ENCODE data around the gene RAB11FIP2. TPM values are rescaled to one million over a fixed set of nuclear protein-coding genes. Genes with fewer than 3 reads are reported as not detected.

The RAB11FIP2 gene
- polyA plus RNA-seq, 1 of the 3 experiments (the other 2 are of a cell fraction): 3.0 TPM

DNA sequence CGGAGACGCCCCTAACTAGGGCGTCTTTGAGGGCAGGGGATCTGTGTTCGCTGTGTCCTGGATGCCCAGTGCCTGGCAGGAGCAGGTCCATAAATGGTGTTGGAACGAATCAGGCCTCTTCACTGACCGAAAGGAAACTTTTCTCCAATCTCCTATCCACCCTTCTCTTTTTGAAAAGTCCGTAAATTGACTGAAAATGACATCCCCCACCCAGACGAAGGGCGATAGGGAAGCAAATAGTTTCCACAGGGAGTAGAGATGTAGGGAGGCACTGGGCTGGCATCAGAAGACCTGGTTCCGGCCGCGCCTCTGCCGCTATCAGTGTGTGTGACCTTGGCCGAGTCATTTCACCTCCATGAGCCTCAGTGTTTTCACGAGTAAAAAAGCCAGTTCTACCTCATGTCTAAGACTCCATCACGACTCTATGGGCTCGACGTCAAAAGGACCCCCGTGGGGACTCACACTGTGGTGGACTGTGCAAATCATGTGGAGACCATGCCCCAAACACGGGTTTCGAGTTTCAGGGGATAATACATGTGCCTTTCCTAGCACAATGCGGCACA is 497 bp upstream of the RAB11FIP2 start:
- Histone ChIP-seq H3K27ac (ENCODE audit: low read depth in 2 of 2, low read length in 1 of 2) (peak overlapping the region; percentile 74 to 91), H3K36me3 (replicated peaks in 1 of 2; ENCODE audit: control insufficient read depth in 1 of 2, insufficient read depth in 2 of 2, low read length in 1 of 2) (no peaks in the 10 kb centered on the region), H3K9me2 (no peaks in the 10 kb centered on the region), H3K4me2 (peak overlapping the region; percentile 85), H3K9ac (peak overlapping the region; percentile 84), H4K20me1 (ENCODE audit: insufficient read depth) (no peaks in the 10 kb centered on the region), H3K4me3 (ENCODE audit: low read depth in 2 of 2, low read length in 1 of 2) (peak overlapping the region; percentile 86 to 92), H2AFZ (ENCODE audit: low read depth) (peak overlapping the region; percentile 94), H3K79me2 (ENCODE audit: insufficient read depth) (peaks cover 39% of the 10 kb centered on the region), H3K4me1 (ENCODE audit: control insufficient read depth in 1 of 2, insufficient read depth in 2 of 2, low read depth in 1 of 2, low read length in 1 of 2) (peaks cover 7 to 22% of the 10 kb centered on the region in 2 experiments; a peak in 2 of 4 replicates), H3K27me3 (ENCODE audit: insufficient read depth) (no peaks in the 10 kb centered on the region), H3K9me3 (no peaks in the 10 kb centered on the region), H3F3A (replicated peaks; ENCODE audit: insufficient read depth) (peaks cover 9% of the 10 kb centered on the region)
- 11% methylated on average over 16 of the region's 22 CpGs for WGBS (ENCODE audit: low lambda C conversion rate)
- no peak for DNase-seq
- TF ChIP-seq GATA2 (CRISPR knock-in tag; IDR thresholded peaks at IDR 0.05) (no peak), RCOR1 (IDR thresholded peaks at IDR 0.05; ENCODE audit: low read length) (no peak), ELF1 (IDR thresholded peaks at IDR 0.05) (no peak), TAF1 (IDR thresholded peaks at IDR 0.05; ENCODE audit: borderline replicate concordance, low read depth, low read length) (no peak), TEAD4 (IDR thresholded peaks at IDR 0.05; ENCODE audit: borderline replicate concordance, insufficient read depth) (no peak), NRF1 (IDR thresholded peaks at IDR 0.05; ENCODE audit: low read depth, low read length) (no peak), SMC3 (IDR thresholded peaks at IDR 0.05; ENCODE audit: low read depth, low read length) (no peak), TCF12 (IDR thresholded peaks at IDR 0.05) (no peak), GABPA (IDR thresholded peaks at IDR 0.05; ENCODE audit: low read depth) (no peak)
- TF ChIP-seq, protein P1, sequence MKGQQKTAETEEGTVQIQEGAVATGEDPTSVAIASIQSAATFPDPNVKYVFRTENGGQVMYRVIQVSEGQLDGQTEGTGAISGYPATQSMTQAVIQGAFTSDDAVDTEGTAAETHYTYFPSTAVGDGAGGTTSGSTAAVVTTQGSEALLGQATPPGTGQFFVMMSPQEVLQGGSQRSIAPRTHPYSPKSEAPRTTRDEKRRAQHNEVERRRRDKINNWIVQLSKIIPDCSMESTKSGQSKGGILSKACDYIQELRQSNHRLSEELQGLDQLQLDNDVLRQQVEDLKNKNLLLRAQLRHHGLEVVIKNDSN (IDR thresholded peaks at IDR 0.05; ENCODE audit: borderline replicate concordance, low read depth): no peak
- TF ChIP-seq, protein P2, sequence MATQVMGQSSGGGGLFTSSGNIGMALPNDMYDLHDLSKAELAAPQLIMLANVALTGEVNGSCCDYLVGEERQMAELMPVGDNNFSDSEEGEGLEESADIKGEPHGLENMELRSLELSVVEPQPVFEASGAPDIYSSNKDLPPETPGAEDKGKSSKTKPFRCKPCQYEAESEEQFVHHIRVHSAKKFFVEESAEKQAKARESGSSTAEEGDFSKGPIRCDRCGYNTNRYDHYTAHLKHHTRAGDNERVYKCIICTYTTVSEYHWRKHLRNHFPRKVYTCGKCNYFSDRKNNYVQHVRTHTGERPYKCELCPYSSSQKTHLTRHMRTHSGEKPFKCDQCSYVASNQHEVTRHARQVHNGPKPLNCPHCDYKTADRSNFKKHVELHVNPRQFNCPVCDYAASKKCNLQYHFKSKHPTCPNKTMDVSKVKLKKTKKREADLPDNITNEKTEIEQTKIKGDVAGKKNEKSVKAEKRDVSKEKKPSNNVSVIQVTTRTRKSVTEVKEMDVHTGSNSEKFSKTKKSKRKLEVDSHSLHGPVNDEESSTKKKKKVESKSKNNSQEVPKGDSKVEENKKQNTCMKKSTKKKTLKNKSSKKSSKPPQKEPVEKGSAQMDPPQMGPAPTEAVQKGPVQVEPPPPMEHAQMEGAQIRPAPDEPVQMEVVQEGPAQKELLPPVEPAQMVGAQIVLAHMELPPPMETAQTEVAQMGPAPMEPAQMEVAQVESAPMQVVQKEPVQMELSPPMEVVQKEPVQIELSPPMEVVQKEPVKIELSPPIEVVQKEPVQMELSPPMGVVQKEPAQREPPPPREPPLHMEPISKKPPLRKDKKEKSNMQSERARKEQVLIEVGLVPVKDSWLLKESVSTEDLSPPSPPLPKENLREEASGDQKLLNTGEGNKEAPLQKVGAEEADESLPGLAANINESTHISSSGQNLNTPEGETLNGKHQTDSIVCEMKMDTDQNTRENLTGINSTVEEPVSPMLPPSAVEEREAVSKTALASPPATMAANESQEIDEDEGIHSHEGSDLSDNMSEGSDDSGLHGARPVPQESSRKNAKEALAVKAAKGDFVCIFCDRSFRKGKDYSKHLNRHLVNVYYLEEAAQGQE (IDR thresholded peaks at IDR 0.05; ENCODE audit: low read depth, low read length): no peak
- ChIA-PET CTCF (no interaction called here), POLR2A (no interaction called here)

DNA sequence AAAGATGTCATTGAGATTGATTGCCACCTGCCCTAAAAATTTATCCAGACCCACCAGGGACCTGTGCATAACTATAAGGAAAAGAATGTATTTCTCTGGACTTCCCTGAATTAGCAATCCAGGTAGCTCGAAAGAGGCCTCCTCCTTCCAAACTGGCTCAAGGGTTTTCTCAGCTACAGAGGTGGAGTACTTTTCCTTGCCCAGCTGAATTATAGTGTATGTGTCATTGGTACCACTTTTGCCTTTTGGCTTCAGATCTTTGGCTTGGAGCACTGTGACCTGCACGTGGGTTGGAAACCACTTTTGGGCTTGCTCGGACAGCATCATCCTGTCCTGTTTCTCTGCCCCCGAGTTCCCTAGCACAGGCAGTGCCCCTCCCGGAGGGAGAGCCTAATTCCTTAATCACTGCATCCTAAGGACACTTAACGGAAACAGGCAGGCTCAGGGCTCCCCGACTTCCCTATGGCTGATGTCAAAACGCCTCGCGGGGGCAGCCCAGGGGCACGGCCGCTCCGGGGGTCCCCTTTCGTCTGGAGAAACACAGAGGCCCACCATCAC is 825 bp downstream of the RAB11FIP2 start:
- peak overlapping the region; percentile 86 to 92 for H3K4me3 ChIP-seq (ENCODE audit: low read depth in 2 of 2, low read length in 1 of 2)
- peak overlapping the region; percentile 84 for H3K9ac ChIP-seq
- POLR2A ChIA-PET: interaction anchor here (2.0 kb wide), 1 partner anchor 11 kb away, joined by 7 read pairs; no protein-coding TSS in a partner anchor
- H3K27ac ChIP-seq (ENCODE audit: low read depth in 2 of 2, low read length in 1 of 2): peak overlapping the region; percentile 74 to 91
- under 1% methylated on average over 8 of the region's 14 CpGs for WGBS (ENCODE audit: low lambda C conversion rate)
- peaks cover 50% of the 10 kb centered on the region for H3K79me2 ChIP-seq (ENCODE audit: insufficient read depth)
- H3K9me2 ChIP-seq: no peaks in the 10 kb centered on the region
- H4K20me1 ChIP-seq (ENCODE audit: insufficient read depth): no peaks in the 10 kb centered on the region; the same call in 1 of the 2 replicates
- peak overlapping the region; percentile 94 for H2AFZ ChIP-seq (ENCODE audit: low read depth)
- peak; percentile 91 for TF ChIP-seq MXI1 (IDR thresholded peaks at IDR 0.05; ENCODE audit: low read depth, low read length)
- TF ChIP-seq, protein P3, sequence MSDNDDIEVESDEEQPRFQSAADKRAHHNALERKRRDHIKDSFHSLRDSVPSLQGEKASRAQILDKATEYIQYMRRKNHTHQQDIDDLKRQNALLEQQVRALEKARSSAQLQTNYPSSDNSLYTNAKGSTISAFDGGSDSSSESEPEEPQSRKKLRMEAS (IDR thresholded peaks at IDR 0.05; ENCODE audit: low read depth): peak; percentile 56
- TF ChIP-seq SIN3A (IDR thresholded peaks at IDR 0.05; ENCODE audit: borderline replicate concordance, low read depth, low read length): no peak
- no peaks in the 10 kb centered on the region for H3K36me3 ChIP-seq (replicated peaks in 1 of 2; ENCODE audit: control insufficient read depth in 1 of 2, insufficient read depth in 2 of 2, low read length in 1 of 2)
- DNase-seq: no peak
- H3F3A ChIP-seq (replicated peaks; ENCODE audit: insufficient read depth): peaks cover 20% of the 10 kb centered on the region
- H3K4me1 ChIP-seq (ENCODE audit: control insufficient read depth in 1 of 2, insufficient read depth in 2 of 2, low read depth in 1 of 2, low read length in 1 of 2): peaks cover 20 to 30% of the 10 kb centered on the region in 2 experiments; a peak in 3 of 4 replicates
- H3K9me3 ChIP-seq: no peaks in the 10 kb centered on the region
- peak overlapping the region; percentile 91 for H3K4me2 ChIP-seq
- no peaks in the 10 kb centered on the region for H3K27me3 ChIP-seq (ENCODE audit: insufficient read depth)
- CTCF ChIA-PET: no interaction called here
